A549 (cell line): ENCODE data around the gene RPL28. TPM values are rescaled to one million over a fixed set of nuclear protein-coding genes. Genes with fewer than 3 reads are reported as not detected.

ENCODE experiments used
- ATAC-seq, 2 experiments: fragments of 200-7000 bp in 1 of 2; fragments of >200 bp in 1 of 2; cut with Nextera tagmentation in 1 of 2; cut with Tn5 transposase in 1 of 2; 3 replicates each; pipeline versions ENCODE4 v1.8.0 to v1.9.1; 2018 to 2020; ENCODE audit warnings: mild to moderate bottlenecking in 1 of 2, moderate library complexity in 1 of 2
- CTCF ChIA-PET: fragments of 300-600 bp; sonication (Branson Sonifier 250); formaldehyde crosslinking; extraction: SDS; loops from one replicate; lab custom pipeline; 2021; ENCODE audit warnings: antibody characterized with exemption, inconsistent platforms; lab: Yijun Ruan, JAX
- POLR2A ChIA-PET: fragments of 350-600 bp; formaldehyde crosslinking; extraction: SDS; loops from one replicate; lab custom pipeline; 2021; ENCODE audit warnings: antibody characterized with exemption, inconsistent platforms; lab: Yijun Ruan, JAX
- DNase-seq, 2 experiments: peaks; one replicate each; pipeline versions ENCODE4 v3.0.0 to v3.0.0-alpha.2; 2011 to 2016; ENCODE audit warnings: low read depth in 1 of 2, low spot score in 1 of 2
- FAIRE-seq: peaks from 2 replicates; lab custom pipeline; 2011; peaks lifted over from hg19 to GRCh38; lab: Jason Lieb, UNC
- H3K27ac ChIP-seq, 2 experiments: fragments of >200 bp; sonication (Bioruptor Twin); formaldehyde crosslinking; 3 replicates each; pipeline ENCODE4 v1.5.1; 2016 to 2017
- H3K4me1 ChIP-seq: fragments of >200 bp; sonication (Bioruptor Twin); formaldehyde crosslinking; 3 replicates; pipeline ENCODE4 v1.6.1; 2016
- H3K4me2 ChIP-seq: fragments of >200 bp; sonication (Bioruptor Twin); formaldehyde crosslinking; 3 replicates; pipeline ENCODE4 v1.6.1; 2016
- H3K4me3 ChIP-seq: fragments of >200 bp; sonication (Bioruptor Twin); formaldehyde crosslinking; 3 replicates; pipeline ENCODE4 v1.5.1; 2016
- H3K9me3 ChIP-seq: fragments of >200 bp; sonication (Bioruptor Twin); formaldehyde crosslinking; 3 replicates; pipeline ENCODE4 v1.6.1; 2016
- BCL3 ChIP-seq: fragments of >200 bp; sonication (Bioruptor Twin); formaldehyde crosslinking; IDR thresholded peaks from 3 replicates; pipeline ENCODE4 v1.6.1; 2016
- CHD2 ChIP-seq: fragments of 150-350 bp; IDR thresholded peaks from 2 replicates; pipeline ENCODE4 v1.6.1; 2014; ENCODE audit warnings: low read length; ENCODE audit not compliant: partially characterized antibody
- EHMT2 ChIP-seq: fragments of 200-600 bp; sonication (generic); IDR thresholded peaks from 2 replicates; pipeline ENCODE4 v1.6.1; 2016; ENCODE audit warnings: antibody characterized with exemption, low read depth, mild to moderate bottlenecking, moderate library complexity
- HES2 ChIP-seq: fragments of >200 bp; sonication (Bioruptor Twin); formaldehyde crosslinking; IDR thresholded peaks from 2 replicates; pipeline ENCODE4 v1.6.1; 2016
- HOXB5 ChIP-seq: fragments of 250-450 bp; sonication (Bioruptor Pico); IDR thresholded peaks from 2 replicates; pipeline ENCODE4 v1.5.0; 2020; ENCODE audit warnings: mild to moderate bottlenecking, moderate library complexity
- MAX ChIP-seq: IDR thresholded peaks from 2 replicates; pipeline ENCODE4 v1.6.1; 2012
- MYC ChIP-seq: IDR thresholded peaks from 2 replicates; pipeline ENCODE4 v1.6.1; 2012; ENCODE audit warnings: mild to moderate bottlenecking, inconsistent platforms, low read length, improper control_type of control experiment, borderline replicate concordance
- NPAS2 ChIP-seq: fragments of 250-450 bp; sonication (Bioruptor Pico); IDR thresholded peaks from 2 replicates; pipeline ENCODE4 v1.8.0; 2022; ENCODE audit warnings: mild to moderate bottlenecking, moderate library complexity, borderline replicate concordance
- RFX5 ChIP-seq: fragments of 450-650 bp; IDR thresholded peaks from 2 replicates; pipeline ENCODE4 v1.7.1; 2014; ENCODE audit warnings: antibody characterized with exemption, mild to moderate bottlenecking, moderate library complexity
- RNF2 ChIP-seq: fragments of 200-600 bp; sonication (generic); IDR thresholded peaks from 2 replicates; pipeline ENCODE4 v1.6.1; 2016; ENCODE audit warnings: low read depth, mild to moderate bottlenecking, antibody characterized with exemption, moderate library complexity, borderline replicate concordance
- SMC3 ChIP-seq: fragments of >200 bp; sonication (Bioruptor Twin); formaldehyde crosslinking; IDR thresholded peaks from 3 replicates; pipeline ENCODE4 v1.6.1; 2018; ENCODE audit warnings: inconsistent platforms
- SREBF2 ChIP-seq: fragments of 450-650 bp; IDR thresholded peaks from 2 replicates; pipeline ENCODE4 v1.6.1; 2014; ENCODE audit warnings: mild to moderate bottlenecking, moderate library complexity
- TFCP2L1 ChIP-seq: fragments of 250-450 bp; sonication (Bioruptor Pico); IDR thresholded peaks from 2 replicates; pipeline ENCODE4 v1.5.0; 2021; ENCODE audit warnings: mild to moderate bottlenecking
- USF2 ChIP-seq: fragments of 450-650 bp; IDR thresholded peaks from 2 replicates; pipeline ENCODE4 v1.6.1; 2014; ENCODE audit warnings: antibody characterized with exemption
- WGBS: methylation state at CpG from one replicate; pipeline ENCODE4 v1.1.6; 2017; ENCODE audit errors: missing lambda C conversion rate; 5-methylcytosine and 5-hydroxymethylcytosine counted together
- polyA plus RNA-seq, 4 experiments: library from polyadenylated mRNA; depleted of rRNA in 3 of 4; stranded (reverse); fragments of >200 nt; fragmentation: RNase III in 1 of 4; extraction: RNeasy Plus Mini Kit Qiagen cat#74134 plus additional on column Dnase treatment in 1 of 4; gene quantifications; 2 replicates in 3 of 4; 3 replicates in 1 of 4; pipeline ENCODE4 v1.2.3, GENCODE V29; 2011 to 2017
- TF ChIP-seq, protein P1 (sequence below): IDR thresholded peaks from 2 replicates; pipeline ENCODE4 v1.6.1; 2012
- TF ChIP-seq, protein P2 (sequence below): fragments of 150-350 bp; IDR thresholded peaks from 2 replicates; pipeline ENCODE4 v1.6.1; 2014; ENCODE audit warnings: low read depth, mild to moderate bottlenecking, low read length

The RPL28 gene
- polyA plus RNA-seq, 2 of the 4 experiments (the other 2 are of a cell fraction): 329 to 2,037 TPM

- ATAC-seq: peak in 1 of 2 experiments; percentile 2; a peak in 2 of 6 replicates
- ChIA-PET CTCF (interaction anchor here (0.6 to 1.9 kb wide), 5 partner anchors 8 to 187 kb away, joined by 3 to 11 read pairs (median 4); partner anchors contain the start of gene TMEM238), POLR2A (interaction anchor here (1.0 to 1.5 kb wide), 3 partner anchors 8 to 37 kb away, joined by 3 to 8 read pairs (median 5); partner anchors contain the start of genes KMT5C, TMEM238 and UBE2S)
- FAIRE-seq: no peak
- H3K4me2 ChIP-seq: peak within 1 kb of the TSS; percentile 65
- no peaks in the 10 kb centered on the region for H3K9me3 ChIP-seq
- H3K4me3 ChIP-seq: no peak within 1 kb of the TSS
- 72% methylated on average over 21 of the region's 21 CpGs for whole genome bisulfite sequencing
- DNase-seq: peak in 1 of 2 experiments; percentile 68
- TF ChIP-seq HES2: no peak
- TF ChIP-seq EHMT2: no peak
- no peak for TF ChIP-seq RNF2
- no peak for TF ChIP-seq TFCP2L1
- TF ChIP-seq HOXB5: no peak
- TF ChIP-seq, protein P1, sequence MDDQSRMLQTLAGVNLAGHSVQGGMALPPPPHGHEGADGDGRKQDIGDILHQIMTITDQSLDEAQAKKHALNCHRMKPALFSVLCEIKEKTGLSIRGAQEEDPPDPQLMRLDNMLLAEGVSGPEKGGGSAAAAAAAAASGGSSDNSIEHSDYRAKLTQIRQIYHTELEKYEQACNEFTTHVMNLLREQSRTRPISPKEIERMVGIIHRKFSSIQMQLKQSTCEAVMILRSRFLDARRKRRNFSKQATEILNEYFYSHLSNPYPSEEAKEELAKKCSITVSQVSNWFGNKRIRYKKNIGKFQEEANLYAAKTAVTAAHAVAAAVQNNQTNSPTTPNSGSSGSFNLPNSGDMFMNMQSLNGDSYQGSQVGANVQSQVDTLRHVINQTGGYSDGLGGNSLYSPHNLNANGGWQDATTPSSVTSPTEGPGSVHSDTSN: no peak
- TF ChIP-seq SREBF2: no peak
- TF ChIP-seq RFX5: no peak
- no peak for TF ChIP-seq MYC
- no peak for TF ChIP-seq BCL3
- TF ChIP-seq NPAS2: no peak
- peaks cover 86% of the 10 kb centered on the region for H3K4me1 ChIP-seq
- peak within 1 kb of the TSS; percentile 91 to 96 for H3K27ac ChIP-seq
Measured at GRCh38 chr19:55376241-55376933, 9.3 kb upstream of the RPL28 start, which contains the start of gene TMEM190. Gene TMEM190 (plus strand): TSS chr19:55376826. CDS start chr19:55376854, 28 bp downstream.

DNA sequence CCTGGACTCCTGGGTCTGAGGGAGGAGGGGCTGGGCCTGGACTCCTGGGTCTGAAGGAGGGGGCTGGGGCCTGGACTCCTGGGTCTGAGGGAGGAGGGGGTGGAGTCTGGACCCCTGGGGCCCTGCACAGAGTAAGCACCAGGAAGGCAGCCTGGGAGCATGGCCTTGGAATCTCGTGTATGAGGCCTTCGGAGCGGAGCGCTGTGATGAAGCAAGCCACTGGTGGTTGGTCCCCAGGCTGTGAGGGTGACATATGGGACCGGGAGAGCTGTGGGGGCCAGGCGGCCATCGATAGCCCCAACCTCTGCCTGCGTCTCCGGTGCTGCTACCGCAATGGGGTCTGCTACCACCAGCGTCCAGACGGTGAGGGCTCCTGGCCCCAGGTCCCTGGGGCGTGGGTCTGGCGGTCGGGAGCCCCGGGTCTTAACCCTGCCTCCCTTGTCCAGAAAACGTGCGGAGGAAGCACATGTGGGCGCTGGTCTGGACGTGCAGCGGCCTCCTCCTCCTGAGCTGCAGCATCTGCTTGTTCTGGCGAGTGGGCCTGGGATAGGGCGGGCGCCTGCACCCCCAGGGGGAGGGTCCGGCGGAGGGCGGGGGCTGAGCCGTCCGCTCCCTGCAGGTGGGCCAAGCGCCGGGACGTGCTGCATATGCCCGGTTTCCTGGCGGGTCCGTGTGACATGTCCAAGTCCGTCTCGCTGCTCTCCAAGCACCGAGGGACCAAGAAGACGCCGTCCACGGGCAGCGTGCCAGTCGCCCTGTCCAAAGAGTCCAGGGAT is 8.2 kb upstream of the RPL28 start:
- peak overlapping the region; percentile 91 to 96; a peak in 5 of 6 replicates for H3K27ac ChIP-seq
- H3K4me3 ChIP-seq: no peak overlapping the region
- POLR2A ChIA-PET: no interaction called here
- WGBS: 87% methylated on average over 30 of the region's 43 CpGs
- H3K4me1 ChIP-seq: peaks cover 76% of the 10 kb centered on the region
- TF ChIP-seq USF2 (no peak), MAX (0 out of 2 replicates have a peak, but pooled peaks have one; percentile 23), SMC3 (no peak), CHD2 (no peak)
- TF ChIP-seq, protein P2, sequence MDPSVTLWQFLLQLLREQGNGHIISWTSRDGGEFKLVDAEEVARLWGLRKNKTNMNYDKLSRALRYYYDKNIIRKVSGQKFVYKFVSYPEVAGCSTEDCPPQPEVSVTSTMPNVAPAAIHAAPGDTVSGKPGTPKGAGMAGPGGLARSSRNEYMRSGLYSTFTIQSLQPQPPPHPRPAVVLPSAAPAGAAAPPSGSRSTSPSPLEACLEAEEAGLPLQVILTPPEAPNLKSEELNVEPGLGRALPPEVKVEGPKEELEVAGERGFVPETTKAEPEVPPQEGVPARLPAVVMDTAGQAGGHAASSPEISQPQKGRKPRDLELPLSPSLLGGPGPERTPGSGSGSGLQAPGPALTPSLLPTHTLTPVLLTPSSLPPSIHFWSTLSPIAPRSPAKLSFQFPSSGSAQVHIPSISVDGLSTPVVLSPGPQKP: no peak
- ATAC-seq: no peak
- H3K9me3 ChIP-seq: peaks cover 5% of the 10 kb centered on the region; the same call in 2 of the 3 replicates
- no peak for FAIRE-seq
- CTCF ChIA-PET: interaction anchor here (1.0 to 2.3 kb wide), 6 partner anchors 10 to 86 kb away, joined by 4 to 12 read pairs (median 4); no protein-coding TSS in a partner anchor
- DNase-seq: no peak
- H3K4me2 ChIP-seq: peak overlapping the region; percentile 8; the same call in 1 of the 3 replicates
